Right cardiac atrium (tissue), 5 donors: ENCODE data around the gene FAM241A. TPM values are rescaled to one million over a fixed set of nuclear protein-coding genes. Genes with fewer than 3 reads are reported as not detected.
"Not testable (repeated sequence)": the region's sequence is repeated elsewhere in the genome, so short reads cannot be mapped to it uniquely, and the experiment has no call there.

Source experiments
- ATAC-seq, 2 donors: fragments of 200-7000 bp; cut with Tn5 transposase; one replicate each; pipeline versions ENCODE4 v1.8.0 to v1.9.1; 2020; ENCODE audit warnings: moderate library complexity in 2 of 2, mild to moderate bottlenecking in 1 of 2
- DNase-seq, 3 donors: peaks; one replicate each; pipeline ENCODE4 v3.0.0-alpha.2; 2020
- H3K27ac ChIP-seq: one replicate; pipeline ENCODE4 v1.5.1; 2013; ENCODE audit warnings: mild to moderate bottlenecking, low read length, control low read depth, moderate library complexity
- H3K27me3 ChIP-seq: one replicate; pipeline ENCODE4 v1.6.1; 2013; ENCODE audit not compliant: control insufficient read depth, insufficient read depth
- H3K4me1 ChIP-seq: one replicate; pipeline ENCODE4 v1.6.1; 2013; ENCODE audit warnings: low read length; ENCODE audit not compliant: control insufficient read depth, insufficient read depth
- H3K4me3 ChIP-seq: one replicate; pipeline ENCODE4 v1.5.1; 2013; ENCODE audit warnings: low read length, control low read depth
- H3K9me3 ChIP-seq: one replicate; pipeline ENCODE4 v1.6.1; 2013; ENCODE audit warnings: low read length; ENCODE audit not compliant: control insufficient read depth
- WGBS: extraction: QIAGEN DNeasy Blood & Tissue Kit; methylation state at CpG from one replicate; pipeline ENCODE4 v1.1.7; 2013; 5-methylcytosine and 5-hydroxymethylcytosine counted together
- intact Hi-C, 4 donors: fragments of 100-400 bp; cut with DNase I; formaldehyde crosslinking; loops; one replicate each; pipeline versions ENCODE4 v1.11.0 to v1.14.0; 2022 to 2023
- polyA plus RNA-seq: library from polyadenylated mRNA; stranded (reverse); fragments of 200-250 nt; gene quantifications from one replicate; pipeline ENCODE4 v1.2.3, GENCODE V29; 2013
- total RNA-seq, 4 donors: library from RNA; stranded (reverse); fragmentation: NEBNext Ultra II Directional; extraction: Animal tissue kit (Norgen Biotek cat#: 25700); gene quantifications; one replicate each; pipeline ENCODE4 v1.2.1, GENCODE V29; 2021
- donor health status: healthy with polysubstance abuse.
- donor health status: DM: no; HTN: yes; CAD: no.
- donor health status: DM: no; HTN: no; CAD: no.
- donor health status: DM: no; HTN: yes; CAD: no; lungs with severe emphysema.
- donor health status: DM: yes; HTN: yes; CAD: no.

FAM241A gene
- total and polyA plus RNA-seq, 5 donors, result 4.8 to 7.9 (median 6.8) TPM

GRCh38 chr4:112173593-112174558 is 28.6 kb downstream of the FAM241A start:
- Histone ChIP-seq H3K27ac (no peak overlapping the region), H3K9me3 (no peaks in the 10 kb centered on the region), H3K4me1 (no peaks in the 10 kb centered on the region), H3K27me3 (no peaks in the 10 kb centered on the region), H3K4me3 (no peak overlapping the region)
- ATAC-seq (peak in 1 of 2 donors; percentile 44), DNase-seq (no peak)
- intact Hi-C loops, result no loop called here
- 93% methylated on average over 8 of the region's 8 CpGs for WGBS

- no peak for ATAC-seq
Measured at GRCh38 chr4:112175840-112176239, 30.6 kb downstream of the FAM241A start.

GRCh38 chr4:112176596-112176995 is 31.3 kb downstream of the FAM241A start:
- no peak for DNase-seq
- H3K4me3 ChIP-seq, result no peak overlapping the region
- H3K4me1 ChIP-seq, result no peaks in the 10 kb centered on the region
- H3K27me3 ChIP-seq, result no peaks in the 10 kb centered on the region
- no peaks in the 10 kb centered on the region for H3K9me3 ChIP-seq
- intact Hi-C loops, result no loop called here
- no peak overlapping the region for H3K27ac ChIP-seq
- 38% methylated on average over 2 of the region's 2 CpGs for WGBS
- no peak for ATAC-seq

More at GRCh38 chr4:112175840-112176239, 30.6 kb downstream of the FAM241A start:
- H3K9me3 ChIP-seq, result no peaks in the 10 kb centered on the region
- H3K27me3 ChIP-seq, result no peaks in the 10 kb centered on the region
- H3K27ac ChIP-seq, result no peak overlapping the region
- H3K4me1 ChIP-seq, result no peaks in the 10 kb centered on the region
- WGBS, result 72% methylated on average over 4 of the region's 4 CpGs
- H3K4me3 ChIP-seq, result no peak overlapping the region
- intact Hi-C loops, result no loop called here
- DNase-seq, result no peak

DNA sequence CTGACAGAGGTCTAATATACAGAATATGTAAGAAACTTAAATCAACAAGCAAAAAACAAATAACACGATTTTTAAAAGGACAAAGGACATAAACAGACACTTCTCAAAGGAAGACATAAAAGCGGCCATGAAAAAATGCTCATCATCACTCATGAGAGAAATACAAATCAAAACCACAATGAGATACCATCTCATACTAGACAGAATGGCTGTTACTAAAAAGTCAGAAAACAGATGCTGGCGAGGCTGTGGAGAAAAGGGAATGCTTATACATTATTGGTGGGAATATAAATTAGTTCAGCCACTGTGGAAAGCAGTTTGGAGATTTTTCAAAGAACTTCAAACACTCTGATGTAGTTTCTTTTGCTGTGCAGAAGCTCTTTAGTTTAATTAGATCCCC is 33.5 kb downstream of the FAM241A start:
- ATAC-seq, H3K4me1 ChIP-seq, H3K27me3 ChIP-seq, H3K4me3 ChIP-seq, H3K27ac ChIP-seq, DNase-seq, H3K9me3 ChIP-seq, intact Hi-C loops: not testable (repeated sequence)
- WGBS, result 96% methylated on average over 3 of the region's 3 CpGs

DNA sequence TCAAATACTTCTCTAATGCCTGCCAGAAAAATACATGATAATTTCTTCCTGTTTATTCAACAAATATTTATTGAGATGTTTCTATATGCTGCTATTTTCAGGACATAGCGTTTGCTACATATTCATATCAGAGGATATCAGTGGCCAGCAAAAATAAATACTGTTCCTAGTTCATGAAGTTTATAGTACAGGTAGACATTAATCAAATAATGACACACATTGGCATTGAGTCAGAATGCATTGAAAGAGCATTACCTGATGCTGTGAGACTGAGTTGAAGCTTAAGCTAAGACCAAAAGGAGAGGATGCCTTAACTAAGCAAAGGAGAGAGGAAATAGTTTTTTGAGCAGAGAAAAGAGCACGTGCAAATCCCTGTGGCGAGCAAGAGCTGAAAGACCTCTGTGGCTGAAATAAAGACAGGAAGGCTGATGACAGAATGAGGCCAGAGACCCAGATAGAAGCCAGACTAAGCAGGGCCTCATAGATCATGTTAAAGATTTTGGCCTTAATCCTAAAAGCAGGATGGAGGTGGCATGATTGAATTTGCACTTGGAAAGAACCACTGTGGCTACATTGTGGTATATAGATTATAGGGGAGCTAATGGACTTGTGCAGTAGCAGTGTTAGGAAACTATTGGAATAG is 36.2 kb downstream of the FAM241A start:
- DNase-seq (no peak), ATAC-seq (no peak)
- 79% methylated on average over 3 of the region's 3 CpGs for WGBS
- intact Hi-C loops, result no loop called here
- Histone ChIP-seq H3K9me3 (no peaks in the 10 kb centered on the region), H3K27me3 (no peaks in the 10 kb centered on the region), H3K27ac (no peak overlapping the region), H3K4me3 (no peak overlapping the region), H3K4me1 (no peaks in the 10 kb centered on the region)

DNA sequence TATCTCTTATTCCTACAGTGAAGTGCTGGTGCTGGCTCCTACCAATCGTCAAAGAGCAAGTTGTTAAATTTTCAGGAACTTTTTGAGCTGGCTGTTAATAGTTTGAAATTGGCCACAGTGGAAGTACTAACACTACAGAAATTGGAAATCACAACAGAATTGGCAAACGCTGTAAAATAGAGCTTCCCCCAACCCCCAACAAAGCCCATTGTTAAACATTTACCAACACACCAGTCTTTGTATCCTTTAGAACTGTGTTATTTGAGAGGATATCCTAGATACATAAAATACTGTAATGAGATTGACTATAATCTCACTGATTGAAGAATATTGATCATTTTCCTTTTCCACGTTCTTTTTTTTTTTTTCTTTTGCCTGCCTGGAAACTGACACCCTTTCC is 37.4 kb downstream of the FAM241A start:
- Histone ChIP-seq H3K4me3 (no peak overlapping the region), H3K4me1 (no peaks in the 10 kb centered on the region), H3K9me3 (no peaks in the 10 kb centered on the region), H3K27me3 (no peaks in the 10 kb centered on the region), H3K27ac (no peak overlapping the region)
- DNase-seq (no peak), ATAC-seq (no peak)
- intact Hi-C loops, result no loop called here
- WGBS, result 80% methylated on average over 3 of the region's 3 CpGs

DNA sequence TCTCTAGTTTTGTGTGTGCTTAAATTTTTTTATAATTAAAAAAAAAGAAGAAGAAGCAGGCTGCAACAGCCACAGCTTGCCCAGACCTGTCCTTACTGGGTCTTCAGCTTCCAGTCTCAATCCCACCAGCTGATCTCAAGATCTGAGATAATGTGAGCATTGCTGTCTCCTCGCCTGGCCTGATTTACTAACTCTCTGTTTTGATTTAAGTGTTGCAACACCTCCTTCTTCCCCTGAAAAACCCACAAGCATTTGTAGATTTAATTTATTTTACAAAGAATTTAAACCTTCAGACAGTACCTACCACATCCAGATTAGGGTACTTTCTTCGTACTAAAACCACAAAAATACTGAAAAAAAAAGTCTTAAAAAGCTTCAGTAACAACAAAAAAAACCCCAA is 38.0 kb downstream of the FAM241A start:
- Histone ChIP-seq H3K4me1 (no peaks in the 10 kb centered on the region), H3K27me3 (no peaks in the 10 kb centered on the region), H3K9me3 (no peaks in the 10 kb centered on the region), H3K27ac (no peak overlapping the region), H3K4me3 (no peak overlapping the region)
- DNase-seq, result no peak
- no peak for ATAC-seq
- 88% methylated on average over 2 of the region's 2 CpGs for WGBS
- intact Hi-C loops, result no loop called here

DNA sequence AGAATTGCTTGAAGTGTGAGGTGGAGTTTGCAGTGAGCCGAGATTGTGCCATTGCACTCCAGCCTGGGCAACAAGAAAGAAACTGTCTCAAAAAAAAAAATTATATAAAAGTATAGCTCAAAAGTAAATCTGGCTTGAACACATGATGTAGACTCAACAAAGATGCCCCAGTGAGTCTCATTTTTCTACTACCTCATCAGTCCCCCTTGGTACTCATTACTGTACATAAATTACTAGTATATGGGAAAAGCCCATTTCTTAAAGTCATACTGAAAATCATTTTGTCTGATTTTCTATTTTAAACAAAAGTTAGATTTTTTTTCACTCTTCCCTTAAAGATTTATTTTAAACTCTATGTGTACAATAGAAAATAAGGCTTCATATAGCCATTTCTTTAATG is 39.2 kb downstream of the FAM241A start:
- DNase-seq (no peak), ATAC-seq (no peak)
- Histone ChIP-seq H3K4me1 (no peaks in the 10 kb centered on the region), H3K27ac (no peak overlapping the region), H3K27me3 (no peaks in the 10 kb centered on the region), H3K4me3 (no peak overlapping the region), H3K9me3 (no peaks in the 10 kb centered on the region)
- WGBS, result 100% methylated on average over 1 of the region's 1 CpG
- intact Hi-C loops, result no loop called here

GRCh38 chr4:112185334-112185733 is 40.1 kb downstream of the FAM241A start:
- ATAC-seq, result no peak
- Histone ChIP-seq H3K27me3 (no peaks in the 10 kb centered on the region), H3K27ac (no peak overlapping the region), H3K4me1 (no peaks in the 10 kb centered on the region), H3K4me3 (no peak overlapping the region), H3K9me3 (no peaks in the 10 kb centered on the region)
- intact Hi-C loops, result no loop called here
- DNase-seq, result no peak
- 98% methylated on average over 2 of the region's 2 CpGs for WGBS

DNA sequence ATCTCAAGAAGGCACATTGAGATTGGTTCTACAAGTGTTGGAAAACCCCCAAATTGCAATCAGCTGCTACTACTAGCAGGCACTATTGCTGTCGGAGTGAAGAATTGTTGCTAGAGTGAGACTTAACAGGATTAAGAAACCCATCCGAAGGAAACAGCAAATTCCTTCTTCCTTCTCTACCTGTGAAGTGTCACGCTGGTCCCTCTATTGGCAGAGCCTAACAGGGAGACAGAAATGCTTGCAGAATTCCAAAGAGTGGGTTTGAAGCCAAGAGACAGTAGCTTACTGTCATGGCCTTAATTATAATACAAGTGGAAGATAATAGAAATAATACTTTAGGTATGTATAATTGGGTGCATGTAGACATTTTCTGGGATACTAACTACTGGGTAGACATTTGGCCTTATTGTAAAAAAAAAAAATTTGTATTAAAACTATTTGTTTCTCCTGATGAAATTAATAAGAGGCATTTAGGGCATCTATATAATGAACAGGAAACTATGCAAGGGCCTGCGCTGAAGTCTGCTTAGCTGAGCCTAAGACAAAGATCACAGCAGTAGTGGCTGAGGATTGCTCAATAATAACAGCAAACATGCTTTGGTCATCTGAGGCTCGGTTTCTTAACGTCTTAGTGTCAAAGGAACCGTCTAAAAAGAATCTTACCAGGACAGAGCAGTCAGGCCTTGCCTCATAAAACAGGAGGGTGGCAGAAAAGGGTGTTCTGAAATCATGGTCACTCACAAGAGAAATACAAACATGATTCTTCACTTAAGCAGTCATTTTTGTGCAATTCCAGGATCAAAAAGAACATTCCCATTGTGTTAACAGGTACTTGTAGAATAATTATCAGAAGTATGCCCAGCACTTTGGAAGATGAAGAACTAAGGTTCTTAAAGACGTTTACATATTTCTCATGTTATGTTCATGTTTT is 40.8 kb downstream of the FAM241A start:
- no peak for ATAC-seq
- H3K4me3 ChIP-seq, result no peak overlapping the region
- H3K4me1 ChIP-seq, result no peaks in the 10 kb centered on the region
- H3K27me3 ChIP-seq, result no peaks in the 10 kb centered on the region
- DNase-seq, result no peak
- no peak overlapping the region for H3K27ac ChIP-seq
- WGBS, result 80% methylated on average over 8 of the region's 8 CpGs
- no peaks in the 10 kb centered on the region for H3K9me3 ChIP-seq
- intact Hi-C loops, result no loop called here
